Measurements from ENCODE around the gene CMTR2. TPM values are rescaled to one million over a fixed set of nuclear protein-coding genes. Genes with fewer than 3 reads are reported as not detected.

The CMTR2 gene
- polyA plus RNA-seq, 1 of the 3 experiments (the other 2 are of a cell fraction): 7.2 TPM

DNA sequence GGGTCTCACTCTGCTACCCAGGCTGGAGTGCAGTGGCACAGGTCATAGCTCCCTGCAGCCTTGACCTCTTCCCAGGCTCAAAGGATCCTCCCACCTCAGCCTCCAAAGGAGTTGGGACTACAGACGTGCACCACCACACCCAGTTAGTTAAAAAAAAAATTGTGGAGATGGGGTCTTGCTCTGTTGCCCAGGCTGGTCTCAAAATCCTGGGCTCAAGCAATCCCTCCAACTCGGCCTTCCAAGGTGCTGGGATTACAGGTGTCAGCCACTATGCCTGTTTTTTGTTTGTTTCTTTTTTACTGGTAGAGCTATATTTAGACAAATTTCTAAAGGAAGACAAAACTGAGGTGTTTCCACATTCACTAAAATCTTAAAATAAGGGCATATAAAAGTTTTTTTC is 1.7 kb downstream of the CMTR2 start:
- H3K9me2 ChIP-seq: no peaks in the 10 kb centered on the region
- no peak overlapping the region for H3K4me2 ChIP-seq
- H2AFZ ChIP-seq (ENCODE audit: low read depth): no peak overlapping the region
- POLR2A ChIA-PET: no interaction called here
- H3K79me2 ChIP-seq (ENCODE audit: insufficient read depth): peaks cover 28% of the 10 kb centered on the region
- CTCF ChIA-PET: interaction anchor here (0.9 to 2.7 kb wide), 3 partner anchors 9 to 72 kb away, joined by 3 to 13 read pairs (median 5); partner anchors contain the start of gene CALB2
- H3F3A ChIP-seq (replicated peaks; ENCODE audit: insufficient read depth): no peaks in the 10 kb centered on the region
- DNase-seq: no peak
- H3K4me3 ChIP-seq (ENCODE audit: low read depth in 2 of 2, low read length in 1 of 2): no peak overlapping the region
- peaks cover 0 to 7% of the 10 kb centered on the region in 2 experiments; a peak in 2 of 4 replicates for H3K4me1 ChIP-seq (ENCODE audit: control insufficient read depth in 1 of 2, insufficient read depth in 2 of 2, low read depth in 1 of 2, low read length in 1 of 2)
- 88% methylated on average over 2 of the region's 2 CpGs for WGBS (ENCODE audit: low lambda C conversion rate)
- H3K27me3 ChIP-seq (ENCODE audit: insufficient read depth): no peaks in the 10 kb centered on the region
- TF ChIP-seq, protein P1, sequence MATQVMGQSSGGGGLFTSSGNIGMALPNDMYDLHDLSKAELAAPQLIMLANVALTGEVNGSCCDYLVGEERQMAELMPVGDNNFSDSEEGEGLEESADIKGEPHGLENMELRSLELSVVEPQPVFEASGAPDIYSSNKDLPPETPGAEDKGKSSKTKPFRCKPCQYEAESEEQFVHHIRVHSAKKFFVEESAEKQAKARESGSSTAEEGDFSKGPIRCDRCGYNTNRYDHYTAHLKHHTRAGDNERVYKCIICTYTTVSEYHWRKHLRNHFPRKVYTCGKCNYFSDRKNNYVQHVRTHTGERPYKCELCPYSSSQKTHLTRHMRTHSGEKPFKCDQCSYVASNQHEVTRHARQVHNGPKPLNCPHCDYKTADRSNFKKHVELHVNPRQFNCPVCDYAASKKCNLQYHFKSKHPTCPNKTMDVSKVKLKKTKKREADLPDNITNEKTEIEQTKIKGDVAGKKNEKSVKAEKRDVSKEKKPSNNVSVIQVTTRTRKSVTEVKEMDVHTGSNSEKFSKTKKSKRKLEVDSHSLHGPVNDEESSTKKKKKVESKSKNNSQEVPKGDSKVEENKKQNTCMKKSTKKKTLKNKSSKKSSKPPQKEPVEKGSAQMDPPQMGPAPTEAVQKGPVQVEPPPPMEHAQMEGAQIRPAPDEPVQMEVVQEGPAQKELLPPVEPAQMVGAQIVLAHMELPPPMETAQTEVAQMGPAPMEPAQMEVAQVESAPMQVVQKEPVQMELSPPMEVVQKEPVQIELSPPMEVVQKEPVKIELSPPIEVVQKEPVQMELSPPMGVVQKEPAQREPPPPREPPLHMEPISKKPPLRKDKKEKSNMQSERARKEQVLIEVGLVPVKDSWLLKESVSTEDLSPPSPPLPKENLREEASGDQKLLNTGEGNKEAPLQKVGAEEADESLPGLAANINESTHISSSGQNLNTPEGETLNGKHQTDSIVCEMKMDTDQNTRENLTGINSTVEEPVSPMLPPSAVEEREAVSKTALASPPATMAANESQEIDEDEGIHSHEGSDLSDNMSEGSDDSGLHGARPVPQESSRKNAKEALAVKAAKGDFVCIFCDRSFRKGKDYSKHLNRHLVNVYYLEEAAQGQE (IDR thresholded peaks at IDR 0.05; ENCODE audit: low read depth, low read length): no peak
- TF ChIP-seq POLR2AphosphoS5 (IDR thresholded peaks at IDR 0.05; ENCODE audit: low read depth, low read length) (no peak), RXRA (IDR thresholded peaks at IDR 0.05; ENCODE audit: borderline replicate concordance, low read depth) (no peak), TEAD4 (IDR thresholded peaks at IDR 0.05; ENCODE audit: borderline replicate concordance, insufficient read depth) (no peak), FOXM1 (IDR thresholded peaks at IDR 0.05; ENCODE audit: low read depth) (no peak), RAD21 (IDR thresholded peaks at IDR 0.05; ENCODE audit: low read length) (no peak), NFIC (IDR thresholded peaks at IDR 0.05; ENCODE audit: borderline replicate concordance) (no peak), SMC3 (IDR thresholded peaks at IDR 0.05; ENCODE audit: low read depth, low read length) (no peak), TCF12 (IDR thresholded peaks at IDR 0.05) (no peak), GABPA (IDR thresholded peaks at IDR 0.05; ENCODE audit: low read depth) (no peak)
- TF ChIP-seq, protein P2, sequence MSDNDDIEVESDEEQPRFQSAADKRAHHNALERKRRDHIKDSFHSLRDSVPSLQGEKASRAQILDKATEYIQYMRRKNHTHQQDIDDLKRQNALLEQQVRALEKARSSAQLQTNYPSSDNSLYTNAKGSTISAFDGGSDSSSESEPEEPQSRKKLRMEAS (IDR thresholded peaks at IDR 0.05; ENCODE audit: low read depth): no peak
- TF ChIP-seq, protein P3, sequence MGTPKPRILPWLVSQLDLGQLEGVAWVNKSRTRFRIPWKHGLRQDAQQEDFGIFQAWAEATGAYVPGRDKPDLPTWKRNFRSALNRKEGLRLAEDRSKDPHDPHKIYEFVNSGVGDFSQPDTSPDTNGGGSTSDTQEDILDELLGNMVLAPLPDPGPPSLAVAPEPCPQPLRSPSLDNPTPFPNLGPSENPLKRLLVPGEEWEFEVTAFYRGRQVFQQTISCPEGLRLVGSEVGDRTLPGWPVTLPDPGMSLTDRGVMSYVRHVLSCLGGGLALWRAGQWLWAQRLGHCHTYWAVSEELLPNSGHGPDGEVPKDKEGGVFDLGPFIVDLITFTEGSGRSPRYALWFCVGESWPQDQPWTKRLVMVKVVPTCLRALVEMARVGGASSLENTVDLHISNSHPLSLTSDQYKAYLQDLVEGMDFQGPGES (IDR thresholded peaks at IDR 0.05; ENCODE audit: low read depth, low read length): no peak
- TF ChIP-seq, protein P4, sequence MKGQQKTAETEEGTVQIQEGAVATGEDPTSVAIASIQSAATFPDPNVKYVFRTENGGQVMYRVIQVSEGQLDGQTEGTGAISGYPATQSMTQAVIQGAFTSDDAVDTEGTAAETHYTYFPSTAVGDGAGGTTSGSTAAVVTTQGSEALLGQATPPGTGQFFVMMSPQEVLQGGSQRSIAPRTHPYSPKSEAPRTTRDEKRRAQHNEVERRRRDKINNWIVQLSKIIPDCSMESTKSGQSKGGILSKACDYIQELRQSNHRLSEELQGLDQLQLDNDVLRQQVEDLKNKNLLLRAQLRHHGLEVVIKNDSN (IDR thresholded peaks at IDR 0.05; ENCODE audit: borderline replicate concordance, low read depth): no peak
- H3K9me3 ChIP-seq: no peaks in the 10 kb centered on the region
- H4K20me1 ChIP-seq (ENCODE audit: insufficient read depth): no peaks in the 10 kb centered on the region
- no peak overlapping the region for H3K27ac ChIP-seq (ENCODE audit: low read depth in 2 of 2, low read length in 1 of 2)
- peaks cover 39 to 46% of the 10 kb centered on the region in 2 experiments for H3K36me3 ChIP-seq (replicated peaks in 1 of 2; ENCODE audit: control insufficient read depth in 1 of 2, insufficient read depth in 2 of 2, low read length in 1 of 2)
- H3K9ac ChIP-seq: no peak overlapping the region
